Activated naive CD4-positive, alpha-beta T cell treated with anti-CD3 and anti-CD28 coated beads, Interleukin-2, amount 50 U/mL, for 16 hours (primary cell): ENCODE results near the gene CCDC158.
"Not testable (repeated sequence)": the region's sequence is repeated elsewhere in the genome, so short reads cannot be mapped to it uniquely, and the experiment has no call there.

Source experiments
- DNase-seq: peaks from one replicate; pipeline ENCODE4 v3.0.0-alpha.2; 2020

CCDC158 gene

DNA sequence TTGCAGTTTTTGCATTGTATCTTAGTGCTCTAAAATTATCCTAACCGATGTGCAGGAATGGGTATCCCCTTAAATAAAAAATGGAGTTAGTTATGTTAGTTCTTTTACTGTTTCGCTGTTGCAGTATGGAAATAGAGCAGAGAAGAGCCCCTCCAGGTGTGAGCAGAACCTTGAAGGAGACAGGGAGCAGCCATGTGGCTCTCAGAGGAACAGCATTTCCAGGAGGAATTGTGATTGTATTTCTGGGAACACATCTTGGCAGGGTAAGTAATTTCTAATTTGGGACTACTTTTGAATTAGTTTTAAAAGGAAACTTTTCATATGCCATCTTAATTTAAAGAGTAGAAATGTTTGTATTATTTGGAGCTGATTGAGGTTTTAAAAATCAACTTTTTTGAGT, 5.3 kb upstream of the CCDC158 start:
- no peak for DNase-seq

GRCh38 chr4:76423159-76423558, 2.2 kb upstream of the CCDC158 start:
- not testable (repeated sequence) for DNase-seq

GRCh38 chr4:76420188-76420761, 666 bp downstream of the CCDC158 start:
- no peak for DNase-seq

- no peak for DNase-seq
Measured at GRCh38 chr4:76410636-76411035, 10.3 kb downstream of the CCDC158 start.

DNA sequence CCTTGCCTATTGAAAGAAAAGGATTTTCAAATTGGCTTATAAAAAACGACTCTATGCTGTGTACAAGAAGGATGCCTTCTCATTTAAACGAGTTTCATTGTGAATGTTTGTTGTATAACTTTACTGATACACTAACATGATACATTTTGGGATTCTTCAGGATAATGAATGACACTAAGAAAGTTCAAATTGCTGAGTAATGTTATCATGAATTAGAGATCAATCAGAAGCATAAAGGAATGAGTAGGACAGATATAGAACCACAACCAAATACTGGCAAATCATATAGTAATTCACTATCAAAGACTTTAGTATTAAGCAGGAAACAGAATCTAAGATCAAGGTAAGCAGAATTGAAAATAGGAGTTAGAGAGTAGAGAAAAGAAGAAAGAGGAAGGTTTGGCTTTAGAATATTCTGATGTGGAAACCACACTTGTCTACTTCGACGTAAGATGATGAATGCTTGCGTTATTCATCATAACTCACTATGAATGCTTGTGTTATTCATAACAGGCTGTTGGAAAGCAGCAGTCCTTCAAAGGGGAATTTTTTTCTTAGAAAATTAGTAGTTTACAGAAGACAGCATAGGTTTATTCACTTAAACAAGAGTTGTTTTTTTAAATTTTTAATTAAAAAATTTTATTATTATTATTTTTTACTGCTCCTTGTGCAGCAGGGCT, 13.4 kb downstream of the CCDC158 start:
- DNase-seq: no peak

DNA sequence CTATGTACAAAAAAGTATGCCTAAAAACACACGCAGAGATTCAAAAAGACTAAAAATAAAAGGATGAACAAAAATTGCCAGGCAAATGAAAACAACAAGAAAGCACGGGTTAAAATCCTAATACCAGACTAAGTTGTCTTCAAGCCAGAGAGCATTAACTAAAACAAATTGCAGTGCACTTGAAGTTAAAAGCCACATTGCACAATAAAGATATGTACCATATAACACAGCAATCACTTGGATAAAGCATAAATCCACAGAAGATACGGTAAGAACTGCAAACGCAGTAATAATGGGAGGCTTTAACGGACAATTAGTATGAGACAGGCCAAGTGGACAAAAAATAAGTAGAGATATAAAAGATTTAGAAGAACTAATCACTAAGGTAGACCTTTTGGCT, 14.9 kb downstream of the CCDC158 start:
- DNase-seq: no peak

- no peak for DNase-seq
Measured at GRCh38 chr4:76401654-76402053, 19.3 kb downstream of the CCDC158 start.

DNA sequence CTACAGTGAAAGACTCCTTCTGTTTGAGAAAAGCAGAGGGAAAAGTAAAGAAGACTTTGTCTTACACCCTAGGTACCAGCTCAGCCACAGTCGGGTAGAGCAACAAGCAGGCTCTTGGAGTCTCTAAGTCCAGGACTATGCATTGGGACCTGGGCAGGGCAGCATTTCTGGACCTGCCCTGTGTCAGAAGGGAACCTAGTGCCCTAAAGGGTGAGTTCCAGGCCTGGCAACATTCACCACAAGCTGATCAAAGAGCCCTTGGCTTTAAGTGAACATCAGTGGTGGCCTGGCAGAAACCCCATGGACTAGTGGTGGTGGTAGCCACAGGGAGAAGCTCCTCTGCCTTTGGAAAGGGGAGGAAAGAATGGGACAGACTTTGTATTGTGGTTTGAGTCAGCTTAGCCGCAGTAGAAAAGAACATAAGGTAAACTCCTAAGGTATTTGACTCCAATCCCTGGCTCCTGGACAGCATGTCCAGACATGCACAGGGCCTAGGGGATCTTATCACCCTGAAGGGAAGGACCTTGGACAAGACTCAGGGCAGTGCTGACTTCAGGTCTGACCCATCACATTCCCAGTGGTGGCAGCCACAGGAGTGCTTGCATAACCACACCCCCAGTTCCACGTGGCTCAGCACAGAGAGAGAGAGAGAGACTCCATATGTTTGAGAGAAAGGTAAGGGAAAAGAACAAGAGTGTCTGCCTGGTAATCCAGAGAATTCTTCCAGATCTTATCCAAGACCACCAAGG, 32.6 kb downstream of the CCDC158 start:
- no peak for DNase-seq

- no peak for DNase-seq
Measured at GRCh38 chr4:76386566-76387305, 34.2 kb downstream of the CCDC158 start.

- no peak for DNase-seq
Measured at GRCh38 chr4:76385974-76386373, 35.0 kb downstream of the CCDC158 start.

GRCh38 chr4:76384052-76384451, 36.9 kb downstream of the CCDC158 start:
- DNase-seq: no peak

GRCh38 chr4:76383001-76383400, 37.9 kb downstream of the CCDC158 start:
- no peak for DNase-seq

DNA sequence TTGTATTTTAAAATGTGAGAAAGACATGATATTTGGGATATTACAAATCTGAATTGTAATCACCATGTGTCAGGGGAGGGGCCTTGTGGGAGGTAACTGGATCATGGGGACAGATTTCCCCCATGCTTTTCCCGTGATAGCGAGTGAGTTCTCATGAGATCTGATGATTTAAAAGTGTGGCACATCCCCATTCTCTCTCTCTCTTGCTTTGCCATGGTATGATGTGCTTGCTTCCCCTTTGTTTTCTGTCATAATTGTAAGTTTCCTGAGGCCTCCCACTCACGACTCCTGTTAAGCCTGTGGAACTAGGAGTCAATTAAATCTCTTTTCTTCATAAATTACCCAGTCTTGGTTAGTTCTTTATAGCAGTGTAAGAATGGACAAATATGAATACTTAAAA, 39.0 kb downstream of the CCDC158 start:
- DNase-seq: no peak

DNA sequence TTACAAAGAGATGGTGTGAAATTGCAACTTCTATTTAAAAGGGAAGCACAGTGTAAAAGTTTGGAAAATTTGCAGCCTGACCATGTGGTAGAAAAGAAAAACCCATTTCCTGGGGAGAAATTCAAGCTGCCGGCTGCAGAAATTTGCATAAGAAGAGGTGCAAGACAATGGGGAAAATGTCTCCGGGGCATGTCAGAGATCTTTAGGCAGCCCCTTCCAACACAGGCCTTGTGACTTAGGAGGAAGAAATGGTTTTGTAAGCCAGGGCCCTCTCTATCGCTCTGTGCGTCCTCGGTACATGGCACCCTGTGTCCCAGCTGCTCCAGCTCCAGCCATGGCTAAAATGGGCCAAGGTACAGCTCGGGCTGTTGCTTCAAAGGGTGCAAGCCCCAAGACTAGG, 40.4 kb downstream of the CCDC158 start:
- no peak for DNase-seq

DNA sequence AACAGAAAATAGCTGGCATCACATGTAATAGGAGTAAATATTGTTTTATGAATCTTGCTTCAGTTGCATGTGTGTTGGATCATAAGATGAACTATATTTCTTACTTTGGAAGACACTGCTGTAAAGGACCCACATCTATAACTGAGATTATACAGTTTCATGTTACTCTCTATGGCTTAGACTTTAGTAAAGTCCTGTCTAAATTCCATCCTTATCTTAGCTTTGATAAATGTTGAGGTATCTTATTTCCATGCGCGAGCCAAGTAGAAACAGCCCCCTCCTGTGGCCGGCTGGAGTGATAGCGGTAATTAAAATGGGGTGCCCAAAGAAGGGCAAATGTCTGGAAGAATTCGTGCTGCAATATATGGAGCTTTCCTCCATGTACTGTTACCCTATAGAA, 43.0 kb downstream of the CCDC158 start:
- peak; percentile 30 for DNase-seq

GRCh38 chr4:76377481-76377901, 43.5 kb downstream of the CCDC158 start:
- no peak for DNase-seq

- no peak for DNase-seq
Measured at GRCh38 chr4:76376534-76376933, 44.4 kb downstream of the CCDC158 start.

DNA sequence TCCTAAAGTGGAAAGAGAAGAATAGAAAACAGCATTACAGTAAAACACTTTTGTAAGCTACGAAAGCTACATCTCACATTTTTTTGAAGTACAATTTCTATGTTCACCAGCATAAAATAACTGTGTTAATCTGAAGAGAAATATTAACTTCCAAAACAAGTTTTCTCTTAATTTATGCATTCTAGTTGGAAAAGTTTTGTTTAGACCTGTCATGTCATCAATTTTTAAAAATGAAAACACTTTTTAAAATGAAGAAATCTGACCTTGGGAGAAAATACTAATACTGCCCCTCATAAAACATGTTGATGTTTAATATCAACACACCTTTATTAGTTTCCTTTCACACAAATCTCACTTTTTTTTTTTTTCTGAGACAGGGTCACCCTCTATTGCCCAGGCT, 45.2 kb downstream of the CCDC158 start:
- no peak for DNase-seq

GRCh38 chr4:76374798-76375197, 46.1 kb downstream of the CCDC158 start:
- DNase-seq: no peak

DNA sequence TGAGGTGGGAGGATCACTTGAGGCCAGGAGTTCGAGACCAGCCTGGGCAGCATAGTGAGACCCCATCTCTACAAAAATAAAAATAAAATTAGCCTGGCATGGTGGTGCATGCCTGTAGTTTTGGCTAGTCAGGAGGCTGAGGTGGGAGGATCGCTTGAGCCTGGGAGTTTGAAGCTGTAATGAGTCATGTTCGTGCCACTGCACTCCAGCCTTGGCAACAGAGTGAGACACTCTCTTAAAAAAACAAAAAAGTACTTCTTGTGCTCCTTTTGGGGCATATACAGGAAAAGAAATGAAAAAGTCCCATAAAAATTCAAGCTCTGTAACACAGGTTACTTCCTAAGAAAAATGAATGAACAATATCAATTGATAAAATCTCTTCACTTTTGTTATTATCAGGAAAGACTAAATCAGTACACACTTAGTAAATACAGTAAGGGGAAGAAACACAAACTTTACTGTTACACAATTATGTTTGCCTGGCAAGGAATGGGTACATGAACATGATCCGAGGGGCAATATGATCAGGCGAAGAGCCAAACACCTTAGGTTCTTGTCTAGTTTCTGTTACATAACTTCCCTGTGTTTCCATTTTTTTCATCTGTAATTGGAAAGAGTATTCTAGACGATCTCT, 46.9 kb downstream of the CCDC158 start:
- DNase-seq: no peak

- no peak for DNase-seq
Measured at GRCh38 chr4:76366737-76367136, 54.2 kb downstream of the CCDC158 start.

DNA sequence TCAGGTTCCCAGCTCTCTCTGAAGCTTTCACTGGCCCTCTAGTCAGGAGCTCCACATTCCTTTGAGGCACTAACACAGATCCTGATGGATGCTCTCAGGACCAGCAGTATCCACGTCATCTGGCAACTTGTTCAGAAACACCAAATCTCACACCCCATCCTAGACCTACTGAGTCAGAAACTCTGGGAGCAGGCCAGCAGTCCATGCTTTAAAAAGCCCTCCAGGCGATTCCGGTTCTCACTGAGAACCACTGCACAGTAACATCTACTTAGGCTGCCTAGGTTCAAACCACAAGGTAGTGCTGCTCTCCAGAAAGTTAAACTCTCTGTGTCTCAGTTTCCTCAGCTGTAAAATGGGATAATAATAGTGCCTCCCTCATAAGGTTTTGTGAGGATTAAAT, 55.3 kb downstream of the CCDC158 start:
- DNase-seq: no peak

GRCh38 chr4:76364763-76365162, 56.2 kb downstream of the CCDC158 start:
- no peak for DNase-seq
